ENCODE data around the gene NKAIN1.

GRCh38 chr1:31214316-31215064 is 25.2 kb downstream of the NKAIN1 start:
- TF ChIP-seq POLR2A (IDR thresholded peaks at IDR 0.05; ENCODE audit: low read depth, low read length) (no peak), CTCF (IDR thresholded peaks at IDR 0.05; ENCODE audit: extremely low read depth in 1 of 2, insufficient read depth in 1 of 2, low read depth in 1 of 2, low read length in 2 of 2) (no peak), EZH2 (IDR thresholded peaks at IDR 0.05; ENCODE audit: borderline replicate concordance, low read depth, low read length, severe bottlenecking) (no peak)
